Mesothelial cell of epicardium (in vitro differentiated cells): ENCODE measurements around the gene DOCK10. TPM values are rescaled to one million over a fixed set of nuclear protein-coding genes. Genes with fewer than 3 reads are reported as not detected.

Source experiments
- DNase-seq, 2 experiments: peaks; one replicate each; pipeline ENCODE4 v3.0.0; 2021; ENCODE audit warnings: low spot score in 2 of 2; ENCODE audit not compliant: unreplicated experiment in 2 of 2
- H3K27ac Mint-ChIP-seq: 2 replicates; pipeline ENCODE4 v1.8.0; 2021; ENCODE audit warnings: mixed read lengths
- H3K27me3 Mint-ChIP-seq: 2 replicates; pipeline ENCODE4 v1.8.0; 2021; ENCODE audit warnings: low read depth, mixed read lengths
- H3K36me3 Mint-ChIP-seq: 2 replicates; pipeline ENCODE4 v1.8.0; 2021; ENCODE audit warnings: mixed read lengths
- H3K4me1 Mint-ChIP-seq: 2 replicates; pipeline ENCODE4 v1.8.0; 2021; ENCODE audit warnings: mixed read lengths
- H3K4me3 Mint-ChIP-seq: 2 replicates; pipeline ENCODE4 v1.8.0; 2021; ENCODE audit warnings: mild to moderate bottlenecking, moderate library complexity, mixed read lengths
- H3K9me3 Mint-ChIP-seq: 2 replicates; pipeline ENCODE4 v1.8.0; 2021; ENCODE audit warnings: mixed read lengths
- total RNA-seq: library from RNA; stranded (reverse); gene quantifications from 3 replicates; pipeline ENCODE4 v1.2.1, GENCODE V29; 2021
- TF ChIP-seq, protein P1 (sequence below): fragments of 200-600 bp; sonication (generic); IDR thresholded peaks from one replicate; pipeline ENCODE4 v1.5.0; 2021; ENCODE audit warnings: antibody characterized with exemption; ENCODE audit not compliant: unreplicated experiment

The DOCK10 gene
- 2.2 to 3.3 TPM (median 2.4 TPM) in 3 replicates for total RNA-seq

DNA sequence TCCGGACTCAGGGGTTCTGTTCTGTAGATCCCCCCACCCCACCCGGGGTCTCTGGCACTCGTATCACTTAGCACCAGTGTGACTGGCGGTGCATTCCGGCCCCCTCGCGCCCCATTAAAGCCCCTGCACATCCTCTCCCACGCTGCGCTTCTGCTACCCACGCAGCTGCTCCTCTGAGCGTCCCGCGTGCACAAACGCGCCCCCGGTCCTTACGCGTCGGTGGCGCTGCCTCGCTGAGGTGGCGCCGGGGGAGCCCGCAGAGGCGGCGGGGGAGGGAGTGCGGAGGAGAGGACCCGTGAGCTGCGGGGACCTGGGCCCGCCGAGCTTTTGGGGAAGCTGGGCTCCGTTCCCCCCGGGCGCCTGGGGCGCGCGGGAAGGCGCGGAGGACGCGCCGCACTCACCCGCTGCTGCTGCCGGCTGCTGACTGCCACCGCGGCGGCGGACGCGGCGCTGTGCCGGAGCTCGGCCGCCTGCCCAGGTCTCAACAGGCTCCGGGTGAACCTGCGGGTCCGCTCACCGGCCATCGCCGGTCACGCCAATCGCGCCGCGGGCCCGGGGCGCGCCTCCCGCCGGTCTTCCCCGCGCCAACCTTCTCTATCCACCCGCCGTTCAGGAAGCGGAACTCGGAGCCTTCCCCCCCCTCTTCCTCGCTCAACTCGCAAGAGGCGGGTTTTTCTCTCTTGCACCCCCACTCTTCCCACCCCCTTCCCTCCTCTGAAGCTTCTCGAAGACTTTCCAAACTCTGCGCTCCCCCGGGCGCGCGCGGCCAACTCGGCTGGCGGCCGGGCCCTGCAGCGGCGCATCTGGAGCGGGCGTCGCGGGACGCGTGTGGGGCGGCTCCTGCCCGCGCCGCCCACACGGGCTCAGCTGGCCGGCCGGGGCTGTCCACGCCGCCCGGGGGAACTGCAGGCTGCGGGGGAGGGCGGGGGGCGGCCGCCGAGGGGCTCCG, at the start of gene DOCK10:
TSS of gene DOCK10 (minus strand) at position 618 of the 949 bp plus-strand sequence. CDS start at position 524, 94 bp downstream.
- peaks cover 92% of the 10 kb centered on the region for H3K27me3 Mint-ChIP-seq
- no peak within 1 kb of the TSS for H3K27ac Mint-ChIP-seq
- peak within 1 kb of the TSS; percentile 61 for H3K4me3 Mint-ChIP-seq
- DNase-seq, result peak in 1 of 2 experiments; percentile 43
- H3K36me3 Mint-ChIP-seq, result no peaks in the 10 kb centered on the region
- TF ChIP-seq, protein P1, sequence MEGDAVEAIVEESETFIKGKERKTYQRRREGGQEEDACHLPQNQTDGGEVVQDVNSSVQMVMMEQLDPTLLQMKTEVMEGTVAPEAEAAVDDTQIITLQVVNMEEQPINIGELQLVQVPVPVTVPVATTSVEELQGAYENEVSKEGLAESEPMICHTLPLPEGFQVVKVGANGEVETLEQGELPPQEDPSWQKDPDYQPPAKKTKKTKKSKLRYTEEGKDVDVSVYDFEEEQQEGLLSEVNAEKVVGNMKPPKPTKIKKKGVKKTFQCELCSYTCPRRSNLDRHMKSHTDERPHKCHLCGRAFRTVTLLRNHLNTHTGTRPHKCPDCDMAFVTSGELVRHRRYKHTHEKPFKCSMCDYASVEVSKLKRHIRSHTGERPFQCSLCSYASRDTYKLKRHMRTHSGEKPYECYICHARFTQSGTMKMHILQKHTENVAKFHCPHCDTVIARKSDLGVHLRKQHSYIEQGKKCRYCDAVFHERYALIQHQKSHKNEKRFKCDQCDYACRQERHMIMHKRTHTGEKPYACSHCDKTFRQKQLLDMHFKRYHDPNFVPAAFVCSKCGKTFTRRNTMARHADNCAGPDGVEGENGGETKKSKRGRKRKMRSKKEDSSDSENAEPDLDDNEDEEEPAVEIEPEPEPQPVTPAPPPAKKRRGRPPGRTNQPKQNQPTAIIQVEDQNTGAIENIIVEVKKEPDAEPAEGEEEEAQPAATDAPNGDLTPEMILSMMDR, result no peak
- no peaks in the 10 kb centered on the region for H3K9me3 Mint-ChIP-seq
- H3K4me1 Mint-ChIP-seq, result peaks cover 4% of the 10 kb centered on the region

DNA sequence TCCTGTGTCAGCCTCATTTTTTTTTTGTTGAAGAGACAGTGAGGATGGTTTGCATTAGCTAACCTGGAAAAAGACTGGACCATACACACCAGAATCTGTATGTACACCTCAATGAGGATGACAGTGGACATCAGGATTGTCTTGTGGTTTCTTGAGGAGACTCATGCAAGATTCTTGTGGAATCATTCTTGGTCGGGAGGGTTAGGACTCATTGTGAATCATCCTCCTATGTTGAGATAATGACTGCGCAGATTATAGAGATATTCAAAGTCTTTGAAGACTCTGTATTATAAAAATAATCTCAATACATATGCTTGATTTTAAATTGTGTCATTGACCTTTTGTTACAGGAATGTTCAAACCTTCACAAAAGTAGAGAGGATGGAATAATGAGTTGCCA, 49.1 kb upstream of the DOCK10 start:
- peaks cover 19% of the 10 kb centered on the region for H3K27me3 Mint-ChIP-seq
- TF ChIP-seq, protein P1, result no peak
- DNase-seq, result no peak
- H3K4me3 Mint-ChIP-seq, result no peak overlapping the region
- peaks cover 5% of the 10 kb centered on the region for H3K9me3 Mint-ChIP-seq
- no peaks in the 10 kb centered on the region for H3K4me1 Mint-ChIP-seq
- H3K27ac Mint-ChIP-seq, result no peak overlapping the region
- H3K36me3 Mint-ChIP-seq, result no peaks in the 10 kb centered on the region

DNA sequence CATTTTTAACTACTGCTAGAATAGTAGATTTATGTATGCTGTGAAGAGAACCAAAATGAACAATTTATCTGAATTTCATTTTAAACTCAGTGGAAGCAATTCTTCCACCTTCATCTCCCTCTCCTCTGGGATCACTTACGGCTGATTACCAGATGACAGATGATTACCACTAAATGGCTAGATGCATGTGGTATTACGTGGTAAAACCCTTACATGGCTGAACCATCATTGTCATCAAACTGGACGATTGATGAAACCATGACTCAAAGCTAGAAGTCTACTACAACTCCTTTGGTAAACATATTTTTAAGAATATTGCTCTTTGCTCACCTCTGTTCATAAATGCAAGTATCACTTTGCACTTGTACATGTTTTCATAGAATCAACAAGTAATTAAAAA, 48.5 kb upstream of the DOCK10 start:
- H3K27me3 Mint-ChIP-seq, result peaks cover 19% of the 10 kb centered on the region
- H3K27ac Mint-ChIP-seq, result no peak overlapping the region
- H3K4me3 Mint-ChIP-seq, result no peak overlapping the region
- no peaks in the 10 kb centered on the region for H3K4me1 Mint-ChIP-seq
- peaks cover 5% of the 10 kb centered on the region for H3K9me3 Mint-ChIP-seq
- no peaks in the 10 kb centered on the region for H3K36me3 Mint-ChIP-seq
- TF ChIP-seq, protein P1, result no peak
- no peak for DNase-seq

DNA sequence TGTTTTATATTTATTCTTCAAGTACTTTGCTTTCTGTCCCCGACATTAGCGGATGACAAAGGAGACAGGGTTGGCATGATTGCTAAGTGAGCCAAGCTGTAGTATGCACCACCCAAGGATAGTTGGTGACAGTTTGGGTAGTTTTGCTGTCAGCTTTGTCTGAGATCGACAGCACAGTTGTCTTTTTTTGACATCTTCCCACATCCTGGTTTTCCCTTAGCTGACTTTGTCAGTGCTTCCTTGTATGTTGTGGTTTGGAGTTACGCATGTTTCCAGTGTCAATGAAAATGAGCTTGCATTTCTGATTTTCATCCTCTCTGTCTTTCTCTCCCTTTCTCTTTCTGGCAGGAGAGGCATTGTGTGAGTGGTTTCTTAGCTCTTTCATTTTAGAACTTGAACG, 44.6 kb upstream of the DOCK10 start:
- no peak overlapping the region for H3K4me3 Mint-ChIP-seq
- DNase-seq, result no peak
- peaks cover 24% of the 10 kb centered on the region for H3K27me3 Mint-ChIP-seq
- H3K36me3 Mint-ChIP-seq, result no peaks in the 10 kb centered on the region
- no peak overlapping the region for H3K27ac Mint-ChIP-seq
- H3K4me1 Mint-ChIP-seq, result no peaks in the 10 kb centered on the region
- TF ChIP-seq, protein P1, result no peak
- H3K9me3 Mint-ChIP-seq, result no peaks in the 10 kb centered on the region

DNA sequence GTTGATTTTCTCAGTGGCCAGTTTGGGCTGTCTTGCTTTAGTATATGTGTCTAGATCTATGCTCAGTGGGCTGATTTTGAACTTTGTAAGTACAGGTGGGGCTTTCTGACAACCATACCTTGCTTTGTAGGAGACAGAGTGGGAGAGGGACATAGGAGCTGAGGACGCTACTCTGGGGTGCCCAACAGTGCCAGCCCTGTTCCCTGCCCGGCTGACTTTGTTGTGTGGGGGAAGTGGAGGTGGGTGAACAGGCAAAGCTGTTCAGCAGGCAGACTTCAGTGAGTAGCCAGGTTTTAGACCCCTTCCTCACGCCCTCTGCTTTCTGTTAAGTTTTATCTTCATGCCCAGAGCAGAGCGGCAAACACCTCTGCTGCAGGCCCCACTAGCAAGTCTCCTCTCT, 44.2 kb upstream of the DOCK10 start:
- H3K4me1 Mint-ChIP-seq, result no peaks in the 10 kb centered on the region
- no peak overlapping the region for H3K4me3 Mint-ChIP-seq
- DNase-seq, result no peak
- peaks cover 24% of the 10 kb centered on the region for H3K27me3 Mint-ChIP-seq
- TF ChIP-seq, protein P1, result no peak
- no peaks in the 10 kb centered on the region for H3K36me3 Mint-ChIP-seq
- no peak overlapping the region for H3K27ac Mint-ChIP-seq
- H3K9me3 Mint-ChIP-seq, result no peaks in the 10 kb centered on the region
